ENCODE measurements around the gene TBCCD1.
"Not testable (repeated sequence)": the region's sequence is repeated elsewhere in the genome, so short reads cannot be mapped to it uniquely, and the experiment has no call there.

The TBCCD1 gene

GRCh38 chr3:186596568-186597287 is 29.6 kb upstream of the TBCCD1 start:
- no peak for DNase-seq

GRCh38 chr3:186594591-186595113 is 27.5 kb upstream of the TBCCD1 start:
- DNase-seq, result no peak

- DNase-seq, result no peak
Measured at GRCh38 chr3:186593862-186594261, 26.7 kb upstream of the TBCCD1 start.

GRCh38 chr3:186592682-186593081 is 25.5 kb upstream of the TBCCD1 start:
- no peak for DNase-seq

GRCh38 chr3:186590580-186591295 is 23.6 kb upstream of the TBCCD1 start:
- no peak for DNase-seq

- peak; percentile 38 for DNase-seq
Measured at GRCh38 chr3:186589856-186590579, 22.9 kb upstream of the TBCCD1 start.

GRCh38 chr3:186589121-186589520 is 22.0 kb upstream of the TBCCD1 start:
- DNase-seq, result no peak

- no peak for DNase-seq
Measured at GRCh38 chr3:186588632-186589031, 21.5 kb upstream of the TBCCD1 start.

- DNase-seq, result no peak
Measured at GRCh38 chr3:186587183-186587582, 20.0 kb upstream of the TBCCD1 start.

- not testable (repeated sequence) for DNase-seq
Measured at GRCh38 chr3:186586245-186586644, 19.1 kb upstream of the TBCCD1 start.

- no peak for DNase-seq
Measured at GRCh38 chr3:186583831-186584230, 16.7 kb upstream of the TBCCD1 start.

- DNase-seq, result no peak
Measured at GRCh38 chr3:186582541-186582940, 15.4 kb upstream of the TBCCD1 start.

- no peak for DNase-seq
Measured at GRCh38 chr3:186580785-186581184, 13.6 kb upstream of the TBCCD1 start.

- DNase-seq, result no peak
Measured at GRCh38 chr3:186577521-186577920, 10.4 kb upstream of the TBCCD1 start.

GRCh38 chr3:186571644-186572013 is 4.5 kb upstream of the TBCCD1 start:
- no peak for DNase-seq

GRCh38 chr3:186570941-186571643 is 4.0 kb upstream of the TBCCD1 start:
- DNase-seq, result no peak

- DNase-seq, result peak; percentile 100
Measured at GRCh38 chr3:186570096-186570940, 3.2 kb upstream of the TBCCD1 start, which contains the start of gene DNAJB11. TSS of gene DNAJB11 (plus strand) at chr3:186570720. CDS start at chr3:186570898, 178 bp downstream.

GRCh38 chr3:186569779-186570095 is 2.6 kb upstream of the TBCCD1 start:
- DNase-seq, result no peak

GRCh38 chr3:186569361-186569760 is 2.2 kb upstream of the TBCCD1 start:
- DNase-seq, result not testable (repeated sequence)

- DNase-seq, result no peak
Measured at GRCh38 chr3:186566772-186567071, 417 bp downstream of the TBCCD1 start.

- DNase-seq, result no peak
Measured at GRCh38 chr3:186564586-186564985, 2.6 kb downstream of the TBCCD1 start.

- DNase-seq, result no peak
Measured at GRCh38 chr3:186552408-186553031, 14.6 kb downstream of the TBCCD1 start.
